Muscle of back (tissue), 13 donors: Measurements from ENCODE around the gene SPATA46. TPM values are rescaled to one million over a fixed set of nuclear protein-coding genes. Genes with fewer than 3 reads are reported as not detected.
"Not testable (repeated sequence)": the region's sequence is repeated elsewhere in the genome, so short reads cannot be mapped to it uniquely, and the experiment has no call there.

Experiments used
- DNase-seq, 3 donors: peaks; one replicate each; pipeline versions ENCODE4 v3.0.0 to v3.0.0-alpha.2; 2013
- long read RNA-seq, 9 donors: transcript quantifications; one replicate each; lab custom pipeline, GENCODE V29; 2026
- polyA plus RNA-seq, 10 donors: library from polyadenylated mRNA; unstranded; fragments of 120-200 nt; gene quantifications; one replicate each; pipeline ENCODE4 v1.2.1, GENCODE V29; 2013; ENCODE audit not compliant: insufficient read length in 10 of 10

Gene SPATA46, protein sequence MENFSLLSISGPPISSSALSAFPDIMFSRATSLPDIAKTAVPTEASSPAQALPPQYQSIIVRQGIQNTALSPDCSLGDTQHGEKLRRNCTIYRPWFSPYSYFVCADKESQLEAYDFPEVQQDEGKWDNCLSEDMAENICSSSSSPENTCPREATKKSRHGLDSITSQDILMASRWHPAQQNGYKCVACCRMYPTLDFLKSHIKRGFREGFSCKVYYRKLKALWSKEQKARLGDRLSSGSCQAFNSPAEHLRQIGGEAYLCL
- polyA plus RNA-seq: under 1 TPM in 3 of 10 donors, not detected in 7; 0.13 to 0.81 (median 0.17) TPM
- long read RNA-seq, donor 1: 0 reads
- long read RNA-seq, donor 2: 0 reads
- long read RNA-seq, donor 3: 0 reads
- long read RNA-seq, donor 4: 0 reads
- long read RNA-seq, donor 5: 0 reads
- long read RNA-seq, donor 6: 0 reads
- long read RNA-seq, donor 7: 0 reads
- long read RNA-seq, donor 8: 0 reads
- long read RNA-seq, donor 9: 0 reads

DNA sequence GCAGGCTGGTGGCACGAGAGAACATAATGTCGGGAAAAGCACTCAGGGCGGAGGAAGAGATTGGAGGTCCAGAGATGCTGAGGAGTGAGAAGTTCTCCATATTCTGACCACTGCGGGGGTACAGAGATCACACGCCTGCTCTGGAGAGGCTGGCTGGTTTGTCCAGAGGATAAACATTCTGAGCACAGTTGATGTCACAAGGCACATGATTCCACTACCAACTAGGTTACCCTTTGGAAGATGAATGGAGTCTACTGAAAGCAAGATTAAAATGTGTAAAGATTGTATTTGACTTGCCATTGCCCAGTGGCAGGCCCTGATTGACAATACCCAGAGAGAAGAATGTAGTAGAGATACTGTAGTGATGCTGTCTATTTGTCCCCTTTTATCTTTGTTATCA is at the start of gene SPATA46:
Gene SPATA46, minus strand, starts transcription at position 164 of the 400 bp plus-strand sequence. Its CDS starts 64 bp downstream, at position 100.
- no peak for DNase-seq

DNA sequence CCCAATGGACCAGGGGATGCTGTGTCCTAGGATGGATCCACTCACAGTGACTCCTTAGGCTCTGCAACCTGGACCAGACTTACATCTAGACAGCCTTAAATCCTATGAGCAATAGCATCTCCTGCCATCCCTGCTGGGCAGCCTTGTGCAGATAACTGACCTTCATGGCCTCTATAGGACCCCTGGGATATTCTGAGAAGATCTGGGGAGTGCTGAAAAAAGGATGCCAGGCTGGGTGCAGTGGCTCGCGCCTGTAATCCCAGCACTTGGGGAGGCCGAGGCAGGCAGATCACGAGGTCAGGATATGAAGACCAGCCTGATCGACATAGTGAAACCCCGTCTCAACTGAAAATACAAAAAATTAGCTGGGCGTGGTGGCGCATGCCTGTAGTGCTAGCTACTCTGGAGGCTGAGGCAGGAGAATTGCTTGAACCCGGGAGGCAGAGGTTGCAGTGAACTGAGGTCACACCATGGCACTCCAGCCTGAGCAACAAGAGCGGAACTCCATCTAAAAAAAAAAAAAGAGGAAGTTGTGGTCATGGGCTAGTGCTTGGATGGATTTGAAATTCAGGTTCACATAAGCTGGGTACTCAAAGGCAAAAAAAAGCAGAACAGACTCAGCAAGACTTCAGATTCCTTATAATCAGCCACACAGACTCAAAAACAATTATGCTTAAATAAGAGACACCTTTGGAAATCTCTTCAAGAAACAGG is 46.2 kb upstream of the SPATA46 start:
- peak in 1 of 3 donors; percentile 6 for DNase-seq

DNA sequence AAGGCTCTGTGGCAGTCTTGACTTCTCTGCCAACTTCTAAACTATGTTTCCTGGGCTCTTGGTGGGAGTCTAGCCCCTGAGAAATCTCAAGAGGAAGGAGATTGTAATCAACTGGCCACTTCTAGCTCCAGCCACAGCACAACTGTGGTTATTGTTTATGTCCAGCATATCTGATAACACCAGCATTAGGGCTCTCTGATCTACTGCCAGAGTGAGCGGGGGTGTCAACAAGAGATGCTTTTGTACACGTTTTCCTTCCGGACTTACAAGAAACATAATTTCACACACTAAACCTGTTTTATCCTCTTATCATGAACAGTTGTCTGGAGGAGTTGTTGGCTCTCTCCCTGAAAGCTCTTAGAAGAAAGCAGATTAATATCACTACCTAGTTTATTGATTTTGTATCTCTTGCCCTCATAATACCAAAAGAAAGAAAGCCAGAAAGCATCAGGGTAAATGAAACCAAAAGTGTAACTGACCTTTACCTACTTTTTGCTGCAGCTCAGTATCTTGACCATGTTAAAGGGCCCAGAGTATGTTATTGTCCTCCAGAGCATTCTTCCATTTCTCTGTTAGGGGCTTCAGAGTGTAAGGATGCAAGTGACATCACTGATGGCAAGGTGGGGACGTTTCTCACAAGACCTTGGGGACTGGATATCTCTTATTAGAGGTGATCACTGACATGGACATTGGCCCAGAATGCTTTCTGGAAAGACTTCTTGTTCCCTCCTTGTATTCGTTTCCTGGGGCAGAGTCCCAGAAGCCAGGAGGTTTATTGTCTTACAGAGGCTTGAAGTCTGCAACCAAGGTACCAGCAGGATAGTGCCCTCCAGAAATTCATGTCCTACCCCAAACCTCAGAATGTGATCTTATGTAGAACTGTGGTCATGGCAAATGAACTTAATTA is 44.9 kb upstream of the SPATA46 start:
- no peak for DNase-seq

DNA sequence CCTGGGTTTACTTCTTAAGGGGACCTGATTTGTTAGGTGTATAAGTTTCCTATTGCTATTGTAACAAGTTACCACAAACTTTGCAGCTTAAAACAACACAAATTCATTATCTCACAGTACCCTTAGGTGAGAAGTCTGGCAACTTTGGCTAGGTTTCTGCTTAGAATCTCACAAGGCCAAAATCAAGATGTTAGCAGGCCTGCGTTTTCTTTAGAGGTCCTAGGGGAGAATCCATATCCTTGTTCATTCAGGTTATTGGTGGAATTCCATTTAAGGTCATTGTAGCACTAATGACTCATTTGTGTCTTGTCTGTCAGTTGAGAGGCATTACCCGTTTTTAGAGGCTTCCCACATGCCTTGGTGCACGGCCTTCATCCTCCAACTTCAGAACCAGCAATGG is 43.5 kb upstream of the SPATA46 start:
- DNase-seq: no peak

DNA sequence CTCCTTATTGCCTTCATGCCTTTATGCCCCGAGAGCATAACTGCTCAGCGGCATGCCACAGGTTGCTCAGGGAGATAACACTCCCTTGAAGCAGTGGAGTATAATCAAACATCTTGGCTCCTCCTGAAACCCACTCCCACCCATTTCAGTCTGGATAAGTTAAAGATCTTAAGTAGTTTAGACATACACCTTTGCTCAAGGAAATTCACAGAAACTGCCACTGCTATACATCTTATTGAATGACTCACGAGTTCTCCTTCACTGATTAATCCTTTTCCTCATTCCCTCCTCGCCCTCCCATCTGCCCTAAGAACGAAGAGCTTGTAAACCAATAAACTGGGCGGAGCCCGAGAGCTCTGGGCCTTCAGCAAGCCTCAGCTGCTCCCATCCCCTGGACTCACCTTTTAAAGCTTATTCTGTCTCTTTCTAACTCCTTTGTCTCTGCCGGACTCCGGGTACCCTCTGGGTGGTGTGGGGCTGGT is 42.8 kb upstream of the SPATA46 start:
- DNase-seq: not testable (repeated sequence)

DNA sequence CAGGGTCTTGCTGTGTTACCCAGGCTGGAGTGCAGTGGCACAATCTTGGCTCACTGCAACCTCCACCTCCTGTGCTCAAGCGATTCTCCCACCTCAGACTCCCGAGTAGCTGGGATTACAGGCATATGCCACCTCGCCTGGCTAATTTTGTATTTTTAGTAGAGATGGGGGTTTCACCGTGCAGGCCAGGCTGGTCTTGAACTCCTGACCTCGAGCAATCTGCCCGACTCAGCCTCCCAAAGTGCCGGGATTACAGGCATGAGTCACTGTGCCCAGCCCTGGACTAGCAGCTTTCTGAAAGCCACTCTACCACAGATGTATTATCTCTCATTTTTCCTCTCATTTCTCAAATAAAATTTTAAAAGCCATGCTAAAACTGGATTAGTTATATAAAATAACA is 41.9 kb upstream of the SPATA46 start:
- not testable (repeated sequence) for DNase-seq

DNA sequence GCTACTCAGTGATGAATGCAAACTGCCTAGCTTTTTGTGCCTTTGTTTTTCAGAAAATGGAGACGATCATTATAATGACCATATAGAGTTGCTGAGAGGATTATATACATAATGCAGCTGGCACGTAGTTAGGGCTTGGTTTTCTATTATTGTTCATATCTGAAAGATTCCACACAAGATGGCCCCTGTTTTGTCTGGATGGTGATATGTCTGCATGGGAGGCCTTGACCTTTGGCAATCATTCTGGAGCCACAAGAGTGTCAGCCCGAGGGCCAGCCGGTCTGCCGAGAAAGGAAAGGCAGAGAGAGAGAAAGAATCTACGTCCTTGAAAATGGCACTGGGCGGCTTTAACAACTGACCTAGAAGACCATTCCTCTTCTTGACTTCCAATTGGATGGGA is 41.0 kb upstream of the SPATA46 start:
- DNase-seq: no peak

DNA sequence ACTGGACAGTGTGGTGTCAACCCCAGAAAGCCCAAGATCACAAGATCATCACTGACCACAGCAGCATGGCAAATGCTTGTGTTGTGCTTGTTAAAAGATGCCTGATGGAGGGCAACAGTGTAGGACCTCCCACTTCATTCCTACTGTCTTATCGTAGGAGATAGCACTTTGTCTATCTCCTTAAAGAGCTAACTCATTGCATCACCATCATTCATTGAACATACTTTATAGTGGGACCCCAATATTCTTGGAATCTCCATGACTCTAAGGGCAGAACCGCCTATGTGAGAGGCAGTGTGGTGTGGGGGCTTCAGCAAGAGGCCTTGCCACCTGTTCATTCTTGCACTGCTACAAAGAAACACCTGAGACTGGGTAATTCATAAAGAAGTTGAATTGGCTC is 40.3 kb upstream of the SPATA46 start:
- no peak for DNase-seq

DNA sequence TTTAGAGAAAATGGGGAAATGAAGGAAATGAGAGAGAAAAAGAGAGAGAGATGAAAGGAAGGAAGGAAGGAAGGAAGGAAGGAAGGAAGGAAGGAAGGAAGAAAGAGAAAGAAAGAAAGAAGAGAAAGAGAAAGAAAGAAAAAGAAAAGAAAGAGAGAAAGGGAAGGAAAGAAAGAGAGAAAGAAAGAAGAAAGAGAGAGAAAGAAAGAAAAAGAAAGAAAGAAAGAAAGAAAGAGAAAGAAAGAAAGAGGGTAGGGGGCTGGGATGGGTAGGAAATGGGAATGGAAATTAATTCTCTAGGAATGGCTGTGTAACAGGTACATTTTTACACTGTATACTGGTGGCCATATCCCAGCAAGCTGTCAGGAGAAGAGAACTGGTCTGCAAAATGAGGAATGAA is 39.6 kb upstream of the SPATA46 start:
- DNase-seq: no peak

DNA sequence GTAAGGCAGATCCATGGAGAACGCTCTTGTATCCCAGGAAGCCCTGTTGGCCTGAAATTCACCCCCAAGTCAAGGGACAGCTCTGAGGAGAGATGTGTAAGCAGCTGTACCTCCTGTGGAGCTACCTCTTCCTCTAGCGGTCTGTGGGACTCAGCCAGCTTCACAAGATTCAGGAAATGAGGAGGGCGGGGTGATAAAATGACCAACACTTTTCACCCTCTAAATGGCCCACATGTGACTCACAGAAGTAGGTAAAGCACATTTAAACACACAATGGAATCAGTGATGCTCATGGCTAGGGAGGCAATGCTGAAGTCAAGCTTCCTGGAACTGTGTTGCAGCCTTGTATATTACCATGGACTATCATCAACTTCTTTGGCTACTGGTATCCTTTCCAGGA is 35.3 kb upstream of the SPATA46 start, which contains the start of gene SH2D1B:
Gene SH2D1B, minus strand, starts transcription at position 135 of the 400 bp plus-strand sequence. Its CDS starts 120 bp downstream, at position 15.
- no peak for DNase-seq

DNA sequence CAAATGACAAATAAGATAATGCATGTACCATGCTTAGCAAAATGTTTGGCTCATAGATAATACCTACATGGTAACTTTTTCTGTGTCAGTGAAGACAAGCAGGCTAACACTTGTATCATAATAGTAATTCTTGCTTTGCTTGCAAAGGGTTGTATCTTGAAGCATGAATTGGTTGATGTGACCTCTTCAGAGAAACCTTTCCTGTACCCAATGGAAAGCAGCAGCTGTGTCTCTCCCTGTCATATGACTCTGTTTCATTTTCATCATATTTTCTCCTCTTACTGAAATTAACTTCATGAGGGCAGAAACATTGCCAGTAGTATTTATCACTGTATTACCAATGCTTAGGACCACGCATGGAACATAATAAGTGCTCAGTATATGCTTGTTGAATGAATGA is 30.9 kb upstream of the SPATA46 start:
- no peak for DNase-seq

DNA sequence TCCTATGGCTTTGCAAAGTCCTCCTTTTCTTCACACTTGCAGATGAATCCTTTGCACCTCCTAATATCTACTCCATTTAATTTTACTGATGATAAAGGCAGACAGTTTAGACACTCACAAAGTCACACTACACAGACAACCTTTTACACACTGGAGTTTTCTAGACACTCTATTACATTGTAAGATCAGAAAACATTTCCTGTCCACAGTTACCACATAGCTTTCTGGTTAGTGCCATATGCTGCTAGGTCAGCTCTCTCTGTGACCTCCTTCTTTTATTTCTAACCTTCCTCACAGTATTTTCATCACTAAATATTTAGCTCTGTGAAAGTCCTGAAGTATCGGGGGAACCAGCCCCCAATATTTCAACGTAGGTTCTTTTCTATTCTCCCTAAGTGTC is 30.2 kb upstream of the SPATA46 start:
- DNase-seq: no peak

DNA sequence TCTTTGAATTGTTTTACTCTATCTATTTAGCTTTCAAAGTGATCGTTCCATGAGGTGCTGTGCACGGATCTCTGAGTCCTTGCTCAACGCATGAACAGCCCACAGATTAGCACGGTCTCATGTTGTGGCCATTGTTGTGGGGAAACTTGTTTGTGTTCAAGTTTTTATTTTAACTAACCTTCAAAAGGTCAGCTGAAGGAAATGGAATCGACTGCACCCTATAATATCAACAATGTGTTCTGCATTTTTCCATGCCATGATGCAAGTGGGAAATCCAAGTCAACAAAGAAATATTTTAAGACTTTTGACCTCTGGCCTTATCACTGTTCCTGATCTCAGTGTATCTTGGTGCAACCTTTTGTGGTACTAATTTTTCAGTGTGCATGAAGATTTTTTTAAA is 29.1 kb upstream of the SPATA46 start:
- no peak for DNase-seq

DNA sequence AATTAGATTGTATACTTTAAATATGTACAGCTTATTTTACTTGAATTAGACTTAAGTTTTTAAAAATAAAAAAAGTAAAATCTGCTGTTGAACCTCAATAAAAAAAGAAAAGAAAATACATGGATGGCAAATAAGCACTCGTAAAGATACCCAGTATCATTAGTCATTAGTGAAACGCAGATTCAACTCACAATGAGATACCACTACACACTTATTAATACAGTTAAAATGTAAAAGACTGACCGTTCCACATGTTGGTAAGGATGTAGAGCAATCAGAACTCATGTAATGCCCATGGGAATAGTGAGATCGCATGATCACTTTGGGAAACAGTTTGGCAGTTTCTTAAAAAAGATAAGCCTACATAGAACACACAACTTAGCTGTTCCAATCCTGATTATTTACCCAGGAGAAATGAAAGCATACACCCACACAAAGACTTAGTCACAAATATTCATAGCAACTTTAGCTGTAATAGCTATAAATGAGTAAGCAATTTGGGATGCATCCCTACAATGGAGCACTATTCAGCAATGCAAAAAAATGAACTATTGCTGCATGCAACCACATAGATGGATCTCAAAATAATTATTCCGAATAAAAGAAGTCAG is 28.0 kb upstream of the SPATA46 start:
- DNase-seq: peak in 1 of 3 donors; percentile 10

DNA sequence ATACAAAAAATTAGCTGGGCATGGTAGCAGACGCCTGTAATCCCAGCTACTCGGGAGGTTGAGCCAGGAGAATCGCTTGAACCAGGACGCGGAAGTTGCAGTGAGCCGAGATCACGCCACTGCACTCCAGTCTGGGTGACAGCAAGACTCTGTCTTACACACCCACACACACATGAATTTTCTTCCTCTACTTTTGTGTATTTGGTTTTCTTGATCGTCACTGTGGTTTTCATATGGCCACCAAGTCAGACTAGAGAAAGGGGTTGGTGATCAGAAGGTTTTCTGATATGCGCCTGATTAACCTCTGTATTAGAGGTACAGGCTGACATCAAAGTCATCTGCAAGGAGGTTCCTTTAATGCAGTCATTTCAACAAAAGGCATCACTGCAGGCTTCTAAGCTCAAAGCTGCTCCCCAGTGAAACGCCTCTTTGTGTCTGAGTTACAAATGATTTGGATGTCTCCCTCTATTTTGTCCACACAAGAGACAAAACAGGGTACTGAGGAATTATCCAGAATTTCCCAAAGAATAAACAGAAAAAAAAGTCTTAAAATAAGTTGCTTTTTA is 24.2 kb upstream of the SPATA46 start:
- DNase-seq: no peak

DNA sequence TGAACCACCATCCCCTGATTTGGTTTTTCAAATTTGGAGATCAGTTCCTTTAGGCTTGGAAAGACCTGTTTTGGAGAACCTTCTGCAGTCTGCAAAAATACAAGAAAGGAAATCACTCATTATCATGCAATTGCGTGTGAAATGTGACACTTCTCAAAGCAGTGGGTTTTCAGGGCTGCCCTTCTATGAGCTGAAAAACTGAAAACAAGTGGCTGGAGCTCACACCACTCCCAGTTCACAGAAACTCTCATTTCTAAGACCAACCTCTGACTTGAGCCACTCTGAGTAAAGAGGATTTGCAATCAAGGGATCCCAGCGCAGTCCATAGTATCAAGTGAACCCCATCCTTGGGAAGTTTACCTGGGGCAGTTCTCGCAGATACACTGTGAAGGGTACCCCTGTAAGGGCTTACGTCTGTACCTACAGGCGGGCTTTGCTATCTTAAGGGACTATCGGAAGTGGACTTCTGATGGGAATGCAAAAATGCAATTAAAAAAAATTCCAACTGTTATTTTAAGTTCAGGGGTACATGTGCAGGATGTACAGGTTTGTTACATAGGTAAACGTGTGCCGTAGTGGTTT is 22.4 kb upstream of the SPATA46 start:
- no peak for DNase-seq

DNA sequence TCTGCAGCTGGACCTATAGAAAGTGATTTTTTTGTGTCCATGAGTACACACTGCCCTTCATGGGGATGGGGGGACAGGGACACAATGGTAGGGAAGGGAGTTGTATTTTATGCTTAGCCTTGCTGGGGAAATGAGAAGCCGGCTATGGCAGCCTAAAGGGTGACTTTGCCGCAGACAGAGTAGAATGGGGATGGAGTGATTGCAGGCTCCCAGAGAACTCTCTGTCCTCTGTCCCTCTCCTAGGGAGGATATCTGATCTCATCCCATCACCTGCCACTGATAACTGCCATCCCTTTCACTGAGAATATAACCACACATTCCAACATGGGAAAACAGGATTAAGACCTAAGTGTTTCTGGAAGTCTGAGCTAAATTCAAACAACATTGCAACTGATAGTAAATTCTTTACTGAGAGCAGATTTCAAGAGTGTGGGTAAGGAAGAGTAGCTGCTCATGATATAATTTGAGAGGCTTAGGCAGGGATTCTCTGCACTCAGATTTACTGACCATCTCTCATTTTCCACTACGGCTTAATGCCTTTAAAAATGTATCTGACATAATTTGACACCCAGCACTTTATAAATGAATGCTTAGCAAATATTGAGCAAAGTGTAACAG is 21.4 kb upstream of the SPATA46 start:
- DNase-seq: no peak

DNA sequence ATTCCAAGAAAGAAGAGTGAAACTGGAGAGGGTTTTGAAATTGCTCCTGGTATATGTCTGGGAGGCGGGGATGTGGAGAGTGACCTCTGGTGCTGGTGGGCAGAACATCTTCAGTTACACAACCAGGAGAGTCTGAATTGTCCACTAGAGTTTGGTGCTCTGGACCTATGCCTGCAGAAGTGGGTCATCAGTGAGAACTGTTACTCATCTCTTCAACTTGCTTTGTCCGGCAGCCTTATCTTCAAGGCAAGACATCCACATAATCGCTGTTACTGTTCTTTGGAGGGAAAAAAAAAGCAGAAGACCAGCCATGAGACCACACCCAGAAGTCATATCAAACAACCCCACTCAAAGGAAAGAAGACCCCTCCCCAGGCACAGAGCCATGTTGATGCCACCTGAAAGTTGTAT is 20.4 kb upstream of the SPATA46 start:
- DNase-seq: no peak

DNA sequence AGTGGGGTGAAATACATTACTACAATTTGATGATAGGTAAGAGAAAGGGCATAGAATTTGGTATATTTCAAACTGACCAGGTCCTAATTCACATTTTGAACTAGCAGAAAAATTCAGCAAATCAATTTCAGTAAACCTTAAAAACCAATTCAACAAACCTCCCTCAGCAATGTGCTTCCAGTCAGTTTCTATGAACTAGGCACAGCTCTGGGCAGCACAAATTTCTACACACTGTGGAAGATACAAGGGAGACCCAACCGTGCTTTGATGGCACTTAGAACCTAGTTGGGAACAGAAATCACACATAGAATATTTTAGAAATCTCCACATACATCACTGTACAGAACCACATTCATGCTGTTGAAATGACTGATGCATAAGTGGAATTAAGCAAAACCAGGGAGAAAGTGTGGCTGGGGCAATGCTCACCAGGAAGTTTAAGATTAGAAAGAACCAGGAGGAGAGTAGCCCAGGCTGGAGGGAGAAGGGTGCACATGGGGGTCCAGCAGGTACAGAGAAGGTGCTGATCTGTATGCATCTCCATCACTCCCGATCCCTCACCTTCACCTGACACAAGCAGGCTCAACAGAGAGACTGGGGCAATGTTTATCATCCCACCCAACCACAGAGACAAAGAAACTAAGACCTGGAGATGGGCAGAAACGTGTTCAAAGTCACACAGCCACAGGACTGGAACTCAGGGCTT is 19.7 kb upstream of the SPATA46 start:
- DNase-seq: no peak
